HEK293 (cell line): ENCODE measurements around the gene IDUA.

Experiments used
- CTCF ChIA-PET: fragments of 350-600 bp; formaldehyde crosslinking; extraction: SDS; loops from one replicate; lab custom pipeline; 2021; ENCODE audit warnings: antibody characterized with exemption; lab: Yijun Ruan, JAX
- POLR2A ChIA-PET: fragments of 300-600 bp; formaldehyde crosslinking; extraction: SDS; loops from one replicate; lab custom pipeline; 2020; ENCODE audit warnings: antibody characterized with exemption, inconsistent platforms; lab: Yijun Ruan, JAX
- H3K27ac ChIP-seq: fragments of 200-500 bp; sonication (Bioruptor generic); 2 replicates; pipeline ENCODE4 v1.5.1; 2014; ENCODE audit warnings: low read depth, low read length, control low read depth, inconsistent platforms; ENCODE audit errors: extremely low read depth
- H3K36me3 ChIP-seq, 2 experiments: fragments of 200-500 bp in 1 of 2; sonication (Bioruptor generic) in 1 of 2; 1 replicate in 1 of 2; 2 replicates in 1 of 2; pipeline ENCODE4 v1.5.1; 2014 to 2017; ENCODE audit warnings: inconsistent platforms in 2 of 2, low read length in 2 of 2; ENCODE audit not compliant: control insufficient read depth in 2 of 2, insufficient read depth in 1 of 2
- H3K4me1 ChIP-seq: fragments of 200-500 bp; sonication (Bioruptor generic); 2 replicates; pipeline ENCODE4 v1.5.1; 2014; ENCODE audit warnings: mild to moderate bottlenecking, low read length, inconsistent platforms; ENCODE audit not compliant: control insufficient read depth, insufficient read depth
- H3K4me3 ChIP-seq: 2 replicates; pipeline ENCODE4 v1.5.1; 2011; ENCODE audit warnings: low read depth, mild to moderate bottlenecking, control low read depth, low read length, moderate library complexity
- H3K9me3 ChIP-seq: fragments of 200-500 bp; sonication (Bioruptor generic); 2 replicates; pipeline ENCODE4 v1.5.1; 2014; ENCODE audit warnings: low read depth, low read length, inconsistent platforms; ENCODE audit not compliant: control insufficient read depth, insufficient read depth
- BCL11B ChIP-seq: fragments of 450-650 bp; formaldehyde crosslinking; IDR thresholded peaks from 2 replicates; pipeline ENCODE4 v1.5.1; 2016; ENCODE audit warnings: low read depth, missing biosample characterization, missing genetic modification characterization
- GLIS2 ChIP-seq: fragments of 450-650 bp; formaldehyde crosslinking; IDR thresholded peaks from 2 replicates; pipeline ENCODE4 v1.5.1; 2016; ENCODE audit warnings: missing biosample characterization, missing genetic modification characterization
- HIC1 ChIP-seq: fragments of 450-650 bp; formaldehyde crosslinking; IDR thresholded peaks from 2 replicates; pipeline ENCODE4 v1.5.1; 2016; ENCODE audit warnings: missing biosample characterization, missing genetic modification characterization
- MEIS1 ChIP-seq: sonication (generic); formaldehyde crosslinking; IDR thresholded peaks from 2 replicates; pipeline ENCODE4 v1.8.1; 2022; ENCODE audit warnings: missing genetic modification reagents, mild to moderate bottlenecking, borderline replicate concordance
- PRDM4 ChIP-seq: fragments of 450-650 bp; formaldehyde crosslinking; IDR thresholded peaks from 2 replicates; pipeline ENCODE4 v1.5.1; 2017; ENCODE audit warnings: missing biosample characterization, missing genetic modification characterization
- ZNF600 ChIP-seq: fragments of 450-650 bp; formaldehyde crosslinking; IDR thresholded peaks from 2 replicates; pipeline ENCODE4 v1.5.1; 2016; ENCODE audit warnings: missing biosample characterization, missing genetic modification characterization
- ZNF792 ChIP-seq: fragments of 450-650 bp; formaldehyde crosslinking; IDR thresholded peaks from 2 replicates; pipeline ENCODE4 v1.5.1; 2016; ENCODE audit warnings: missing biosample characterization, missing genetic modification characterization
- TF ChIP-seq, protein P1 (sequence below): fragments of 450-650 bp; formaldehyde crosslinking; IDR thresholded peaks from 2 replicates; pipeline ENCODE4 v1.5.1; 2016; ENCODE audit warnings: missing biosample characterization, missing genetic modification characterization
- TF ChIP-seq, protein P2 (sequence below): fragments of 450-650 bp; formaldehyde crosslinking; IDR thresholded peaks from 2 replicates; pipeline ENCODE4; 2016; ENCODE audit warnings: missing biosample characterization, missing genetic modification characterization

IDUA gene

GRCh38 chr4:1013225-1014073 lies 26.6 kb downstream of the IDUA start:
- no peaks in the 10 kb centered on the region for H3K9me3 ChIP-seq
- H3K4me1 ChIP-seq: no peaks in the 10 kb centered on the region; the same call in 1 of the 2 replicates
- peaks cover 0 to 14% of the 10 kb centered on the region in 2 experiments; a peak in 1 of 3 replicates for H3K36me3 ChIP-seq
- CTCF ChIA-PET: no interaction called here
- no peak overlapping the region for H3K4me3 ChIP-seq
- POLR2A ChIA-PET: no interaction called here
- no peak overlapping the region for H3K27ac ChIP-seq
- TF ChIP-seq MEIS1 (CRISPR knock-in tag) (no peak), ZNF600 (0 out of 2 replicates have a peak, but pooled peaks have one; percentile 26), HIC1 (peak; percentile 70)
- TF ChIP-seq, protein P1, sequence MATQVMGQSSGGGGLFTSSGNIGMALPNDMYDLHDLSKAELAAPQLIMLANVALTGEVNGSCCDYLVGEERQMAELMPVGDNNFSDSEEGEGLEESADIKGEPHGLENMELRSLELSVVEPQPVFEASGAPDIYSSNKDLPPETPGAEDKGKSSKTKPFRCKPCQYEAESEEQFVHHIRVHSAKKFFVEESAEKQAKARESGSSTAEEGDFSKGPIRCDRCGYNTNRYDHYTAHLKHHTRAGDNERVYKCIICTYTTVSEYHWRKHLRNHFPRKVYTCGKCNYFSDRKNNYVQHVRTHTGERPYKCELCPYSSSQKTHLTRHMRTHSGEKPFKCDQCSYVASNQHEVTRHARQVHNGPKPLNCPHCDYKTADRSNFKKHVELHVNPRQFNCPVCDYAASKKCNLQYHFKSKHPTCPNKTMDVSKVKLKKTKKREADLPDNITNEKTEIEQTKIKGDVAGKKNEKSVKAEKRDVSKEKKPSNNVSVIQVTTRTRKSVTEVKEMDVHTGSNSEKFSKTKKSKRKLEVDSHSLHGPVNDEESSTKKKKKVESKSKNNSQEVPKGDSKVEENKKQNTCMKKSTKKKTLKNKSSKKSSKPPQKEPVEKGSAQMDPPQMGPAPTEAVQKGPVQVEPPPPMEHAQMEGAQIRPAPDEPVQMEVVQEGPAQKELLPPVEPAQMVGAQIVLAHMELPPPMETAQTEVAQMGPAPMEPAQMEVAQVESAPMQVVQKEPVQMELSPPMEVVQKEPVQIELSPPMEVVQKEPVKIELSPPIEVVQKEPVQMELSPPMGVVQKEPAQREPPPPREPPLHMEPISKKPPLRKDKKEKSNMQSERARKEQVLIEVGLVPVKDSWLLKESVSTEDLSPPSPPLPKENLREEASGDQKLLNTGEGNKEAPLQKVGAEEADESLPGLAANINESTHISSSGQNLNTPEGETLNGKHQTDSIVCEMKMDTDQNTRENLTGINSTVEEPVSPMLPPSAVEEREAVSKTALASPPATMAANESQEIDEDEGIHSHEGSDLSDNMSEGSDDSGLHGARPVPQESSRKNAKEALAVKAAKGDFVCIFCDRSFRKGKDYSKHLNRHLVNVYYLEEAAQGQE (tag by site-specific recombination): peak; percentile 67; the same call in 1 of the 2 replicates
- TF ChIP-seq, protein P2, sequence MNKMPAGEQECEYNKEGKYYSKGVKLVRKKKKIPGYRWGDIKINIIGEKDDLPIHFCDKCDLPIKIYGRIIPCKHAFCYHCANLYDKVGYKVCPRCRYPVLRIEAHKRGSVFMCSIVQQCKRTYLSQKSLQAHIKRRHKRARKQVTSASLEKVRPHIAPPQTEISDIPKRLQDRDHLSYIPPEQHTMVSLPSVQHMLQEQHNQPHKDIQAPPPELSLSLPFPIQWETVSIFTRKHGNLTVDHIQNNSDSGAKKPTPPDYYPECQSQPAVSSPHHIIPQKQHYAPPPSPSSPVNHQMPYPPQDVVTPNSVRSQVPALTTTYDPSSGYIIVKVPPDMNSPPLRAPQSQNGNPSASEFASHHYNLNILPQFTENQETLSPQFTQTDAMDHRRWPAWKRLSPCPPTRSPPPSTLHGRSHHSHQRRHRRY (tag by site-specific recombination): no peak

DNA sequence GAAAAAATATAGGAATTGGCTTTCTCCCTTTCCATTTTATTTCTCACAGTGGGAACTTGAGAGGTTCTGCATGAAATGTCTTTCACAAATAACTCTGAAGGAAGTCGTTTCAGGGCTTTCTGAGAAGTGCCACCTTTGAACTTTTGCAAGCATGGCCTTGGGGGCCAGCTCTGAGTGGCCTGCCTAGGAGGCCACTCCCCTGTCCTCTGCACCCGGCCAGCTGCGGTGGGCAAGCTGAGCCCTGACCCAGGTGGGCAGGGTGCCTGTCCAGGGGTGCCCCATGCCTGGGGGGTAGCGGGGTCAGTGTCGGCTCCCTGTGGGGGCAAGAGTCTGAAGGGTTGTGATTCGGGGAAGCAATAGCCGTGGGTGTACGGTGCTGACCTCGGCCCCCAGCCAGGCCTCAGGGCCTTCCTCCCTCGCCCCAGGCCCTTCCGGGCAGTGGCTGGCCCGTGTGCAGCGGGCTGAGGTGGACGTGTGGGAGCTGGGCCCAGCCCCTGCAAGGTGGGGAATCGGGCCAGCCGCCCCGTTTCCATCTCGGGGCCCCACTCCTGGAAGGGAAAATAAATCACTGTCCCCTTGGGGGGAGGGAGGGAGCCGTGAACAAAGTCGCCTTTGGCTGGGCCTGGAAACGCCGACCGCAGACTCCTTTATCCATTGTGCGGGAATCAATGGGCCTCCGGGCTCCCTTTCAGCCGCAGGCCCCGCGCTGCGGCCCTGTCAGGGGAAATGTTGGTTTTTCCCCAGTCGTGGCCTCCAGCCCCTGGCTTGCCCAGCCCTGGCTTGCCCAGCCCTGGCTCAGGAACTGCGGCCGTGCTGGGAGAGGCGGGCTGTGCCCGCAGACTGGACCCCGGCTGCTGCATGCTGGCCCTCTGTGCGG lies 27.7 kb downstream of the IDUA start:
- POLR2A ChIA-PET: no interaction called here

More for the DNA sequence above, 27.7 kb downstream of the IDUA start:
- Histone ChIP-seq H3K27ac (no peak overlapping the region), H3K4me1 (no peaks in the 10 kb centered on the region; the same call in 1 of the 2 replicates), H3K36me3 (peaks cover 0 to 14% of the 10 kb centered on the region in 2 experiments; a peak in 1 of 3 replicates)
- CTCF ChIA-PET: no interaction called here
- peak; percentile 49 for TF ChIP-seq GLIS2
- TF ChIP-seq BCL11B (tag by site-specific recombination): 0 out of 2 replicates have a peak, but pooled peaks have one; percentile 47
- no peak for TF ChIP-seq PRDM4 (tag by site-specific recombination)
- TF ChIP-seq ZNF792 (tag by site-specific recombination): no peak
- TF ChIP-seq, all 188 proteins: peak for 2
- Histone ChIP-seq H3K9me3 (no peaks in the 10 kb centered on the region), H3K4me3 (no peak overlapping the region)
